GOT3 (cell line): ENCODE results near the gene KLK14.

Source experiments
- DNase-seq: peaks from one replicate; lab custom pipeline; 2025; ENCODE audit warnings: mixed read lengths; lab: John Stamatoyannopoulos, UW

KLK14 gene

GRCh38 chr19:51044327-51044726 is 38.4 kb downstream of the KLK14 start:
- DNase-seq = no peak

- no peak for DNase-seq
Observed at GRCh38 chr19:51043497-51043896, 39.2 kb downstream of the KLK14 start.

- no peak for DNase-seq
Observed at GRCh38 chr19:51040151-51040550, 42.5 kb downstream of the KLK14 start.

- DNase-seq = no peak
Observed at GRCh38 chr19:51036519-51036918, 46.2 kb downstream of the KLK14 start.

GRCh38 chr19:51034704-51035103 is 48.0 kb downstream of the KLK14 start, which contains the start of gene KLK12:
Gene KLK12 (minus strand): TSS chr19:51035002. CDS start chr19:51034621, 381 bp downstream.
- DNase-seq = no peak

- no peak for DNase-seq
Observed at GRCh38 chr19:51031880-51032225, 50.8 kb downstream of the KLK14 start.

- DNase-seq = no peak
Observed at GRCh38 chr19:51031220-51031879, 51.3 kb downstream of the KLK14 start.

- DNase-seq = no peak
Observed at GRCh38 chr19:51030631-51031030, 52.1 kb downstream of the KLK14 start.

- no peak for DNase-seq
Observed at GRCh38 chr19:51029718-51030117, 53.0 kb downstream of the KLK14 start.
